ENCODE measurements around the gene EGFL6.
"Not testable (repeated sequence)": the region's sequence is repeated elsewhere in the genome, so short reads cannot be mapped to it uniquely, and the experiment has no call there.

The EGFL6 gene

DNA sequence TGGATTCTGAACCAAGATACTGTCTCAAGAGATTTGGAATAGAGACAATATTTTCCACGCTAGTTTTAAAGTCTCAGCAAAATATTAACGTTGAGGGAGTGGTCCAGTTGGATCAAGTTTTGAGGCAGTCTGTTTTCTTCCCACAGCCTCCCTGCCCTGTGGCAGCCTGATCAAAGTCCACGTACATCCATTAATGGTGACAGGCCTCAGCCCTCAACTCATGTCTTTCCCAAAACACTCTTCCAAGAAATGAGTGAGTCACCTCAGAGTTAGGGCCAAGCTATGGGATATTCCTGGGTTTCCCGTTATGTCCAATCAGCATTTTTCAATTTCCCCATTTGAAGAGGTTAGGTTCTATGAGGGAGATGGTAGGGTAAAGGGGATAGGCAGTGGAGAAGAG, 28.5 kb downstream of the EGFL6 start:
- DNase-seq = no peak

DNA sequence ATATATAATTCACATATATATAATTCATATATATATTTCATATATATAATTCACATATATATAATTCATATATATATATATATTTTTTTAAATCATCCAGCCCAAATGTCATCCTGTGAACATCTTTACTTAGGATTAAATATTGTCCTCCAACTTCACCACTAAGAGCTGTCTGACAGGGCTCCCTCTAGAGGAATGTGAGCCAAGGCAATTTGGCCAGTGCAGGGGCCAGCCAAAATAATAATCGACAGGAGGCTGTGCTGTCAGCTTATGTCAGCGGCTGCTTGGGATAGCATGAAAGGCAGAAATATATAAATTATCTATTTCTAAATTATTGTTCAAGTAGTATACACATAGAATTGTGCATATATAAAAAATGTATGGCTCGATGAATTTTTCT, 29.5 kb downstream of the EGFL6 start:
- no peak for DNase-seq

DNA sequence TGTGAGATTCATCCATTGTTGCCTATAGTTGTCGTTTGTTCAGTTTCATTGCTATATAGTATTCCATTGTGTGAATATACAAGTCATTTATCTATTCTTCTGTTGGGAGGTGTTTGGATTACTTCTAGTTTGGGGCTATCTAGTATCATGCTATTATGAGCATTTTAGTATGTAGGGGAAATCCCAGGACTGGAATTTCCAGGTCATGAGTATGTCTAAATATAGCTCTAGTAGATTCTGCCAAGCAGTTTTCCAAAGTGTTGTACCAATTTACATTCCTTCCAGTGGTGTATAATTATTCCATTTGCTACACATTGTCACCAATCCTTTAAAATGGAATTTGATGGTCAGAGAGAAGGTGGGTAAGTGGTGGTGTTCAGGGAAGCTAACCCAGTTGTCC, 30.1 kb downstream of the EGFL6 start:
- DNase-seq = no peak

DNA sequence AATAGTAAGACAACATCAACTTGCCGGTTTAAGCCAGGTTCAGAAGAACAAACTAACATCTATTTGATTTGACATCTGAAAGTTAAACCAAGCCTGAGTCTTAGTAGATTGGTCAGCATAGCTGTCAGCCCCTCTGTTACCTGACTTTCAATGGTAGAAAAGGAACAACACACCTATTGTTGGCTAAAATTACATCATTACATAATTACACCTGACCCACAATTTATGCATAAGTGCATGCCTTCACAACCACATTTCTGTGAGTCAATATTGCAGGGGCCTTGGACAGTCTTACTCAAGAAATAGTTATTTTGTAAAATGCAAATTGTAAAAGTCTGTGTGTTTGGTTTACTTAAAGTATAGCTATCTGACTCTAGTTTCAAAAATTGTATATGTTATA, 36.2 kb downstream of the EGFL6 start:
- no peak for DNase-seq

DNA sequence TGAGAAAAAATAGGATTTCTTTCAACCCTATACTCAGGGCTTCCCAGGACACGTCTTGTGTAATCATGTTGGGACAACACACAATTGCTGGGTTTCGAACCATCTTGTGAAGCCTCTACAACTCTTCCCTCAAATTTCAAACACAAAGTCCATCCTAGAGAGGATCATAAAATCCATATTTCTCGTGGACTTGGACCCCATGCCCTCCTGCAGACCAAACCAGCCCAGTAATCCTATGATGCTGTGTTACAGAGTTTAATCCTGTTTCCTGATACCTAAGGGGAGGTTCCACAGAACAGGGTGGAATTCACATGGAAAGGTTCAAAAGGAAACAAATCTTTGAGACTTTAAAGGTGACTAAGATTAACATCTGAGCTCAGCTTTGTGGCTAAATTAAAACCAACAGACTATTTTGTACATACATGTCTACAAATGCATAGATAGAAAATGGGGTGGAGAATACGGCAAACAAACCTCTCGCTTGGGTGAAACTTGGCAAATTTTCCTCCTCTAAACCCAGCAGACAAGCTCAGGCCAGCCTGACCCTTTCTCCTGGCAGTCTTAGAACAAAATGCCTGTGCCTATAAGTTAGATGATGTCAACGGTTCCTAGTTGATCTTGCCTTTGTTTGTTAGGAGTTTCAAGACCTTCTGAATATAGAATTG, 38.1 kb downstream of the EGFL6 start:
- no peak for DNase-seq

- DNase-seq = no peak
Observed at GRCh38 chrX:13607996-13608365, 38.6 kb downstream of the EGFL6 start.

- no peak for DNase-seq
Observed at GRCh38 chrX:13614154-13614553, 44.8 kb downstream of the EGFL6 start.

DNA sequence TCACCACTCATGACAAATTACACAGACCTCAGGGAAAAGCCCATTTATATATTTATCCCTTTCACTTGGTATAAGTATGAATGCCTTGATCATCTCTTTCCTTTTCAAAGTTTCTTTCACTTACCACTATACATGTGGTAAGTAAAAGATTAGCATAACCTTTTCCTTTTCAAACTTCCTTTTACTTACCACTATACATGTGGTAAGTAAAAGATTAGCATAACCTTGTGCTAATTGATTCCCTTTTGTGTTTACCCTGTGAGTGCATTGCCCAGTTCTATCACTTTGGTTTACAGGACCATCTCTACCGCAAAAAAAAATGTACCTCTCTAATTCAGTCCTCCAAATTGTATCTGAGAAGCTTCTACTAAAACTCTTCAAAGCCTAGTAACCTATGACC, 50.8 kb downstream of the EGFL6 start:
- DNase-seq = no peak

DNA sequence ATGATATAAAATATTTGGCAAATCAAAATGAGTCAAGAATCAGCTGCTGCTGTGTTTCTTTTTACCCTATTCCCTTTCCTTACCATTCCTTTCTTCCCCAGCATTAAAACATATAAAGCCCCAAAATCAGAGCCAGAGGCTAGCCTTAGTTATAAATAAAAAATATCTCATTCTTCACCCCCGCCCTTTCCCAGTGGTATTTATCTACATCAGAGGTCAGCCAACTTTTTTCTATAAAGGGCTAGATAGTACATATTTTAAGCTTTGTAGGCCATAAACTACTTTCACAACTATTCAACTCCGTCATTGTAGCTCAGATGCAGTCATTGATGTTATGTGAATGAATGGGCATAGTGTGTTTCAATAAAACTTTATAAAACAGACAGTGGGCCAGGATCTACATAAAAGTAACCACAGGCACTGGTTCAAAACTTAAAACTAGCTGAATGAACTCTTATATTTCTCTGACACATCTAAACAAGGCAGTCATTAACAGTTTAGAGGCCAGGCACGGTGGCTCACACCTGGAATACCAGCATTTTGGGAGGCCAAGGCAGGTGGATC, 53.1 kb downstream of the EGFL6 start:
- no peak for DNase-seq

GRCh38 chrX:13627306-13627705, 57.9 kb downstream of the EGFL6 start:
- DNase-seq = no peak

GRCh38 chrX:13637224-13637623, 67.8 kb downstream of the EGFL6 start:
- DNase-seq = not testable (repeated sequence)

DNA sequence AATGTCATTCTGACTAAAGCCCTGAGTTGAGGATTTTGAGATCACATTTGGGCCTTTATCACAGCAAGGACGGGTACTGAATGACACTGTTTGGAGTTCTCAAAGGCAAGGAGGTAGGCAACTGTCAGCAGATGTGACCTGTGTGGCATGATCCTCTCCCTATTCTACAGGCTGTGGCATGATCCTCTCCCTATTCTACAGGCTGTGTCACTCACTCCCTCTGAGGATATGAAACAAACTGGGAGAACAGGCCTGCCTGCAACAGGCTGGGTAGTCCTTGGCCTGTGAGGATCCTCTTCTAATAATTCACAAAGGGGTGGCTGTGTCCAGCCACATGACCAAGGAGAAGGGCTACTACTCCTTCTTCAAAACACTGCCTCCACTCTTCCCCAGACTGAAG, 68.6 kb downstream of the EGFL6 start:
- no peak for DNase-seq

- no peak for DNase-seq
Observed at GRCh38 chrX:13638826-13639225, 69.4 kb downstream of the EGFL6 start.

DNA sequence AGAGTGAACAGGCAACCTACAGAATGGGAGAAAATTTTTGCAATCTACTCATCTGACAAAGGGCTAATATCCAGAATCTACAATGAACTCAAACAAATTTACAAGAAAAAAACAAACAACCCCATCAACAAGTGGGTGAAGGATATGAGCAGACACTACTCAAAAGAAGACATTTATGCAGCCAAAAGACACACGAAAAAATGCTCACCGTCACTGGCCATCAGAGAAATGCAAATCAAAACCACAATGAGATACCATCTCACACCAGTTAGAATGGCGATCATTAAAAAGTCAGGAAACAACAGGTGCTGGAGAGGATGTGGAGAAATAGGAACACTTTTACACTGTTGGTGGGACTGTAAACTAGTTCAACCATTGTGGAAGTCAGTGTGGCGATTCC, 72.3 kb downstream of the EGFL6 start:
- not testable (repeated sequence) for DNase-seq

- no peak for DNase-seq
Observed at GRCh38 chrX:13645464-13646153, 76.2 kb downstream of the EGFL6 start.

GRCh38 chrX:13646154-13646549, 76.8 kb downstream of the EGFL6 start:
- DNase-seq = peak; percentile 22

DNA sequence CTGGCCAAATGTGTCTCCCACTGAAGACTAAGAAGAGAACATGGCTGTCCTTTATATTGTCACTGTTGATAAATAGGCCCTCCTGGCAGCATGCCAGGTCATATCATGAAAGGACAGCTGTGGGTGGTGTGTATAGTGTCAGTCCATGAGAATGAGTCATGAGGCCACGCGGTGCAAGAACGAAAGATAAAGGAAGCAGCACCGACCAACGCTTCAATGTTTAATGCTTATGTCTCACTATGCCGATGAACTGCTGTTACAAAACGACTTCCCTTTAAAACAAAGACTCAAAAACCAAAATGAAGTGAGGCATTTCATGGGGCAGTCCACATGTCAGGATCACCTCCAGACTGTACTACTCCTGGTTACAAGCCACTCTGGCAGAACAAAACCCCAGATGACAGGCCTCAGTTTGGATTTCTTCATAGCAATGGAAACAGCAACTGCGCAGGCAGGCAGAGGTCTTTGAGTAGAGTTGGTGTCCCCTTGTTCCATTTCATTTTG, 78.4 kb downstream of the EGFL6 start:
- peak; percentile 68 for DNase-seq

DNA sequence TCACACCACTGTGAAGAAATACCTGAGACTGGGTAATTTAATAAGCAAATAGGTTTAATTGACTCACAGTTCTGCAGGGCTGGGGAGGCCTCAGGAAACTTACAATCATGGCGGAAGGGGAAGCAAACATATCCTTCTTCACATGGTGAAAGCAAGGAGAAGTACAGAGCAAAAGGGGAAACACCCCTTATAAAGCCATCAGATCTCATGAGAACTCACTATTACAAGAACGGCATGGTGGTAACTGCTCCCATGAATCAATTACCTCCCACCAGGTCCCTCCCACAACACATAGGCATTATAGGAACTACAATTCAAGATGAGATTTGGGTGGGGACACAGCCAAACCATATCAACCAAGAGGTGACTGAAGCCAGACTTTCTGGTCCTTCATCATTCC, 78.9 kb downstream of the EGFL6 start:
- not testable (repeated sequence) for DNase-seq

DNA sequence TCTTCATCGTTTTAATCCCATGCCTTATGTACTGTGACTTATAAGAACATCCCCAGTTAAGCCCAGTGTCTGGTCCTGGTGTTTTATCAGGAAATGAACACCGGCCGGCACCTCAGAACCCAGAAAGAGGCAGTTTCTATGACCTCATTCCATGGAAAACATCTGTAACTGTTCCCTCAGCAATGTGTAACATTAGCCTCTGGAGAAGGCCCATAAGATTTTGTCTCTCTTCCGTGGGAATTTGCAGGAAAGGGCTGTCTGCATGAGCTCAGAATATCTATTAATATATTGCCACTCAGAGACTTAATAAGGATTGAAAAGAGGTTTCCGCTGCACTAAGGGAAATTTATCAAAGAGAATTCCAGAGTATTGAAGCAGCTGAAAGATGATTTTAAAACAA, 80.4 kb downstream of the EGFL6 start:
- DNase-seq = no peak

- no peak for DNase-seq
Observed at GRCh38 chrX:13650318-13650717, 80.9 kb downstream of the EGFL6 start.

GRCh38 chrX:13651150-13651549, 81.7 kb downstream of the EGFL6 start:
- no peak for DNase-seq

DNA sequence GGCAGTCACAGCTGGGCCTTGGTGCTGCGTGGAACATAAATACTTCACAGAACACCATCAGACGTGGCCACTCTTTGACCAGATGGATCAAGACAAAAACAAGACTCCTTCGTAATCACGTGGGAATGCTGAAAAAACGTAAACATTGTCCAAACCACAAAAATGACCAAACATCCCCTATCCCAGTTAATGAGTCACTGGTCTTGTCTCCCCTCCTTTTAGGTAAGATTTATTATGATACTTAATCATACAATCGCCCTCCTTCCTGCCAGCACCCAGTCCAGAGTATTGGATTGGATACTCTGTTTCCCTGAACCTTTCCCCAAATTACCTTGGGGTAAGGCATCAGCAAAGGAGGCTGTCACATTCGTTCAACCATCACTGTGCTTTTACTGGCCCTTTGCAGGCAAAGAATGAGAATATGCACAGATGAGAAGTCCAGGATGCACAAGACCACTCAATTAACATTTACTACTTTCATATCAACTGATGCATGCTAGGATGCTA, 82.9 kb downstream of the EGFL6 start:
- no peak for DNase-seq

GRCh38 chrX:13652850-13653693, 83.7 kb downstream of the EGFL6 start, which contains the start of gene TCEANC:
TCEANC (plus strand) TSS chrX:13653141; CDS start chrX:13662509, 9,368 bp downstream.
- peak; percentile 94 for DNase-seq
